K562 (cell line): ENCODE data around the gene CABP4.

Experiments
- ESRRA ChIP-seq: fragments of 450-650 bp; IDR thresholded peaks from 2 replicates; pipeline ENCODE4 v1.6.1; 2014; ENCODE audit warnings: low read depth, mild to moderate bottlenecking, moderate library complexity, borderline replicate concordance
- MTF1 ChIP-seq: fragments of 250-450 bp; sonication (Bioruptor Pico); IDR thresholded peaks from 2 replicates; pipeline ENCODE4 v1.9.0; 2021; ENCODE audit warnings: moderate library complexity, mild to moderate bottlenecking, inconsistent platforms, borderline replicate concordance
- MYNN ChIP-seq, 2 experiments: sonication (generic); formaldehyde crosslinking in 1 of 2; IDR thresholded peaks; 2 replicates each; pipeline versions ENCODE4 v1.5.0 to v1.6.1; 2016 to 2020; ENCODE audit warnings: antibody characterized with exemption in 1 of 2, missing genetic modification reagents in 1 of 2
- NFIC ChIP-seq: fragments of 450-650 bp; IDR thresholded peaks from 2 replicates; pipeline ENCODE4 v1.6.1; 2017; ENCODE audit warnings: mild to moderate bottlenecking, inconsistent platforms
- NR2F6 ChIP-seq: fragments of 450-650 bp; formaldehyde crosslinking; IDR thresholded peaks from 2 replicates; pipeline ENCODE4 v1.4.0; 2020; ENCODE audit warnings: mild to moderate bottlenecking
- SPI1 ChIP-seq: IDR thresholded peaks from 2 replicates; pipeline ENCODE4 v1.6.1; 2011; ENCODE audit warnings: low read depth, low read length, control low read depth, borderline replicate concordance
- ZNF282 ChIP-seq: sonication (generic); formaldehyde crosslinking; IDR thresholded peaks from 2 replicates; pipeline ENCODE4 v1.8.1; 2023; ENCODE audit warnings: missing genetic modification reagents
- TF ChIP-seq, protein P1 (sequence below), 2 experiments: fragments of 450-650 bp in 1 of 2; sonication (generic) in 1 of 2; formaldehyde crosslinking in 1 of 2; IDR thresholded peaks in 1 of 2; conservative IDR thresholded peaks in 1 of 2; 2 replicates each; pipeline versions ENCODE4 v1.6.1 to v1.8.1; 2016 to 2023; ENCODE audit warnings: mild to moderate bottlenecking in 2 of 2, moderate library complexity in 2 of 2, inconsistent platforms in 1 of 2, missing genetic modification reagents in 1 of 2

DNA sequence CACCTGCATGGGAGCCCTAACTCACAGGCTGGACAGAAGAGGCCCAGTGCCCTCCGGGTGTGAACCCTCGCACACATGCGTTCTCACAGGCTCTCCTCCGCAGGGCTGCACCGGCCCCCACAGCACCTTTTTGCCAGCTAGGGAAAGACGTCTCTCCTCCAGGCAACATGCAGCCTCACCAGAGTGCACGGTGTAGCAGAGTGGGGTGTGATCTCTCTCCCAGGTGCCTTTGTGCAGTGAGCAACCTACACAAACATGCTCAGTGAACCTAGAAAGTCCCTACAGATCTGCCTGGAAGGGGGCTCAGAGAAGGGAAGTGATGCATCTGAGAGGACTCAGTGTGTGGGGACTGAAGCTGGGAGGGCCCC lies 43.4 kb upstream of the CABP4 start:
- no peak for TF ChIP-seq ESRRA
- TF ChIP-seq MYNN (IDR thresholded peaks at IDR 0.05): no peak
- TF ChIP-seq MYNN (CRISPR knock-in tag; IDR thresholded peaks at IDR 0.05): no peak
- no peak for TF ChIP-seq SPI1
- no peak for TF ChIP-seq ZNF282
- no peak for TF ChIP-seq NR2F6 (CRISPR knock-in tag)
- TF ChIP-seq, protein P1, sequence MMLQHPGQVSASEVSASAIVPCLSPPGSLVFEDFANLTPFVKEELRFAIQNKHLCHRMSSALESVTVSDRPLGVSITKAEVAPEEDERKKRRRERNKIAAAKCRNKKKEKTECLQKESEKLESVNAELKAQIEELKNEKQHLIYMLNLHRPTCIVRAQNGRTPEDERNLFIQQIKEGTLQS (IDR thresholded peaks at IDR 0.05): no peak
- TF ChIP-seq, protein P1 (CRISPR knock-in tag; conservative IDR thresholded peaks at IDR 0.05): no peak
- no peak for TF ChIP-seq MTF1 (CRISPR knock-in tag)
- no peak for TF ChIP-seq NFIC
